GM19240 (cell line): Measurements from ENCODE around the gene COL8A2.

Experiments
- DNase-seq: peaks from one replicate; pipeline ENCODE4 v3.0.0; 2011; ENCODE audit warnings: low spot score; ENCODE audit not compliant: insufficient read length

The COL8A2 gene

DNA sequence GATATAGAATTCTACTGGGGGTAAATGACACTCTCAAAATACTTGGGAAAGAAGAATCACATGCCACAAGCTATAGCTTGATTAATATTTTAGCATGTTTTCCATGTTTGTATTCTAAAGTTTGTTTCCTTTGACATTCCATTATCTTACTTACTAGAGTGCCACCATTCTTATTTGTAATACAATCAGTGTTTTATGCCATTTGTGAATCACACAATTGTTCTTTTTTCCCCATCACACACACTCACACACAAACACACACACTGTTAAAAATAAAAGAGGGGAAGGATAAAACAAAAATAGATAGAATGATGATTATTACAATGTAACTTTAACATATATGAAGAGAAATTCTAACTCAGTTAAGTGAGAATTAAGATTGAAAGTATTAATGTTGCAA, 57.2 kb downstream of the COL8A2 start:
- no peak for DNase-seq

DNA sequence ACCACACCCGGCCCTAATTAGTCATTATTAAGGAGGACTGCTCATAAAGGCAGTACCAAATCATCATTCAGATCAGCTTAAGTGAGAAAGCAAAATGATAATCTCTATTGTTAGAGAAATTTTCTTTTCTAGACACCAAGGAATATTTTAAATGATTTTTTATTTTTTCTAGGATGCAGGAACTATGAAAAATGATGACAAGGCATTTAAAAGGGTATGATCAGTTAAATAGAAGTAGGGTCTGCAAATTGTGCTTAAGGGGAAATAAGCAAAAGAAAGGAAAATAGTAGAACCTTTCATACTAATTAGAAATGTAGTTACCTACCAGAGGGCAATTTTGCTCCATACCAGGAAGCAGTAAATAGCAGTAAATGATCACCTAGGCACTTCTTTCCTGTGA, 62.7 kb downstream of the COL8A2 start:
- no peak for DNase-seq

DNA sequence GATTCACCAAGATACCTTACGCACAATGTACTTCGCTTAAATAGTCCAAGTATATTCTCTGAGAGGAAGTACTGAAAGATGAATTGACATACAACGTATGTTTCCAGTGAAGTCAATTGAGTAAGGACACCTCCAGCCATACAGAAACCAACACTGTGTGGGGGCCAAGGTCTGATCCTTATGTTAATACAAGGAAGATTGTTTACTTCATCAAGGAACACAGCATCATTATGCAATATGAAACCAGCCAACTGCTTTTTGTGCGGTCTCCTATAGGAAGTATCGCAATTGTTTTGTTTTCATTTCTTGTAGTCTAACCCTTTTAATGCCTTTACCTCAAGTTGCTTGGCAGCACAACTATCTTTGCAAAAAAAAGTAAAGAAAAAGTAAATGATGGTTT, 69.3 kb downstream of the COL8A2 start:
- DNase-seq = no peak

DNA sequence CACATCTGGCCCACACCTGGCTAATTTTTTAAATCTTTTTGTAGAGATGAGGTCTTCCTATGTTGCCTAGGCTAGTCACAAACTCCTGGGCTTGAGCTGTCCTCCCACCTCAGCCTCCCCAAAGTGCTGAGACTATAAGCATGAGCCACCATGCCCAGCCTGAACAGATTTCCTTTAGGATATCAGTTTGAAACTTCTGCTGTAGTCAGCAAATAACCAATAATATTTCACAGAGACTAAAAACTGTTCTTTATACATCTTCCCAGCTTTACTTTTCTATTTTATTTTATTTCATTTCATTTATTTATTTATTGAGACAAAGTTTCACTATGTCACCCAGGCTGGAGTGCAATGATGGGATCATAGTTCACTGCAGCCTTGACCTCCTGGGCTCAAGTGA, 71.0 kb downstream of the COL8A2 start:
- DNase-seq = no peak

DNA sequence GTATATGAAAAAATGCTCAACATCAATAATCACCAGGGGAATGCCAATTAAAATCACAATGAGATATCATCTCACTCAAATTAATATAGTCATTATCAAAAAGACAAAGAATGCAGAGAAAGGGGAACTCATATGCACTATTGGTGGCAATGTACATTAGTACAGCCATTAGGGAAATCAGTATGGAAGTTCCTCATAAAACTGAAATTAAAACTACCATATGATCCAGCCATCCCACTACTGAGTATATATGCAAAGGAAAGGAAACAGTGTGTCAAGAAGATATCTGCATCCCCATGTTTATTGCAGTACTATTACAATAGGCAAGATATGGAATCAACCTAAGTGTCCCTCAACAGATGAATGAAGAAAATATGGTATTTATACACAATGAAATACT, 73.2 kb downstream of the COL8A2 start:
- DNase-seq = no peak
